ENCODE data around the gene KCNJ10.

The KCNJ10 gene

DNA sequence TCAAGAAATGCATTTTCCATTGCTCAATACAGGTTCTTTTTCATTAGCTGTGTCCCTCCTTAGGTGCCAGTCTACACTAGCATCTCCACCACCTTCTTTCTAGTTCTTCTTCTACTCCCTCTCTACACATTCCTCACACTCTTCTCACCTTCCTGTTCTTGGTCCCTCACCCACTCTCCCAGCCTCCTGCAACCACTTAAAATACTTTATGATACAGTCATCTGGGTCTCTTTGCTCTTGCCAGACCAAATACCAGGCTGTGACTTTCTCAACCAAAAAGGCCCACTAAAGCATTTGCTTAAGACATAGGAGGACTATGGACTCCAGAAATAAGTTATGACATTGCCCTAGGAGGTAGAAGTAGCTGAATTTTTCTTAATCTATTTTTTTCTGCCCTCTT is 73.3 kb downstream of the KCNJ10 start:
- no peak overlapping the region for H3K4me3 ChIP-seq (replicated peaks; ENCODE audit: insufficient read depth, low read length)
- no peak for TF ChIP-seq SPI1 (IDR thresholded peaks at IDR 0.05; ENCODE audit: borderline replicate concordance, low read depth)
- TF ChIP-seq, protein P1, sequence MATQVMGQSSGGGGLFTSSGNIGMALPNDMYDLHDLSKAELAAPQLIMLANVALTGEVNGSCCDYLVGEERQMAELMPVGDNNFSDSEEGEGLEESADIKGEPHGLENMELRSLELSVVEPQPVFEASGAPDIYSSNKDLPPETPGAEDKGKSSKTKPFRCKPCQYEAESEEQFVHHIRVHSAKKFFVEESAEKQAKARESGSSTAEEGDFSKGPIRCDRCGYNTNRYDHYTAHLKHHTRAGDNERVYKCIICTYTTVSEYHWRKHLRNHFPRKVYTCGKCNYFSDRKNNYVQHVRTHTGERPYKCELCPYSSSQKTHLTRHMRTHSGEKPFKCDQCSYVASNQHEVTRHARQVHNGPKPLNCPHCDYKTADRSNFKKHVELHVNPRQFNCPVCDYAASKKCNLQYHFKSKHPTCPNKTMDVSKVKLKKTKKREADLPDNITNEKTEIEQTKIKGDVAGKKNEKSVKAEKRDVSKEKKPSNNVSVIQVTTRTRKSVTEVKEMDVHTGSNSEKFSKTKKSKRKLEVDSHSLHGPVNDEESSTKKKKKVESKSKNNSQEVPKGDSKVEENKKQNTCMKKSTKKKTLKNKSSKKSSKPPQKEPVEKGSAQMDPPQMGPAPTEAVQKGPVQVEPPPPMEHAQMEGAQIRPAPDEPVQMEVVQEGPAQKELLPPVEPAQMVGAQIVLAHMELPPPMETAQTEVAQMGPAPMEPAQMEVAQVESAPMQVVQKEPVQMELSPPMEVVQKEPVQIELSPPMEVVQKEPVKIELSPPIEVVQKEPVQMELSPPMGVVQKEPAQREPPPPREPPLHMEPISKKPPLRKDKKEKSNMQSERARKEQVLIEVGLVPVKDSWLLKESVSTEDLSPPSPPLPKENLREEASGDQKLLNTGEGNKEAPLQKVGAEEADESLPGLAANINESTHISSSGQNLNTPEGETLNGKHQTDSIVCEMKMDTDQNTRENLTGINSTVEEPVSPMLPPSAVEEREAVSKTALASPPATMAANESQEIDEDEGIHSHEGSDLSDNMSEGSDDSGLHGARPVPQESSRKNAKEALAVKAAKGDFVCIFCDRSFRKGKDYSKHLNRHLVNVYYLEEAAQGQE (IDR thresholded peaks at IDR 0.05; ENCODE audit: insufficient replicate concordance, low read depth), result no peak
- TF ChIP-seq GABPA (IDR thresholded peaks at IDR 0.05; ENCODE audit: low read depth), result no peak
- no peak for TF ChIP-seq POLR2AphosphoS5 (IDR thresholded peaks at IDR 0.05; ENCODE audit: low read depth)
- TF ChIP-seq, protein P2, sequence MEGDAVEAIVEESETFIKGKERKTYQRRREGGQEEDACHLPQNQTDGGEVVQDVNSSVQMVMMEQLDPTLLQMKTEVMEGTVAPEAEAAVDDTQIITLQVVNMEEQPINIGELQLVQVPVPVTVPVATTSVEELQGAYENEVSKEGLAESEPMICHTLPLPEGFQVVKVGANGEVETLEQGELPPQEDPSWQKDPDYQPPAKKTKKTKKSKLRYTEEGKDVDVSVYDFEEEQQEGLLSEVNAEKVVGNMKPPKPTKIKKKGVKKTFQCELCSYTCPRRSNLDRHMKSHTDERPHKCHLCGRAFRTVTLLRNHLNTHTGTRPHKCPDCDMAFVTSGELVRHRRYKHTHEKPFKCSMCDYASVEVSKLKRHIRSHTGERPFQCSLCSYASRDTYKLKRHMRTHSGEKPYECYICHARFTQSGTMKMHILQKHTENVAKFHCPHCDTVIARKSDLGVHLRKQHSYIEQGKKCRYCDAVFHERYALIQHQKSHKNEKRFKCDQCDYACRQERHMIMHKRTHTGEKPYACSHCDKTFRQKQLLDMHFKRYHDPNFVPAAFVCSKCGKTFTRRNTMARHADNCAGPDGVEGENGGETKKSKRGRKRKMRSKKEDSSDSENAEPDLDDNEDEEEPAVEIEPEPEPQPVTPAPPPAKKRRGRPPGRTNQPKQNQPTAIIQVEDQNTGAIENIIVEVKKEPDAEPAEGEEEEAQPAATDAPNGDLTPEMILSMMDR (IDR thresholded peaks at IDR 0.05; ENCODE audit: insufficient read depth, low read length), result no peak
- DNase-seq (ENCODE audit: low read depth in 1 of 2, low spot score in 1 of 2), result no peak

DNA sequence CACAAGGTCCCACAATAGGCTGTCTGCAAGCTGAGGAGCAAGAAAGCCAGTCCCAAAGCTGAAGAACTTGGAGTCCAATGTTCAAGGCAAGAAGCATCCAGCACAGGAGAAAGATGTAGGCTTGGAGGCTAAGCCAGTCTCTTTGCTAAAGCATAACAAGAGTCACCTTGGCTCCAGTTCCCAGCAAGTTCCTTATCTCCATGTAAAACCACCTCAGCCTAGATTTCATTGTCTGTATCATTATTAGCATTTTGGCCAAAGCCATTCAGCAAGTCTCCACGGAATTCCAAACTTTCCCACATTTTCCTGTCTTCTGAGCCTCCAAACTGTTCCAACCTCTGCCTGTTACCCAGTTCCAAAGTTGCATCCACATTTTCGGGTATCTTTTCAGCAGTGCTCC is 75.1 kb downstream of the KCNJ10 start:
- H3K27me3 ChIP-seq (ENCODE audit: insufficient read depth, poor library complexity, severe bottlenecking), result peaks cover 7% of the 10 kb centered on the region
- TF ChIP-seq, protein P2 (IDR thresholded peaks at IDR 0.05; ENCODE audit: insufficient read depth, low read length), result no peak
- TF ChIP-seq GABPA (IDR thresholded peaks at IDR 0.05; ENCODE audit: low read depth) (no peak), SPI1 (IDR thresholded peaks at IDR 0.05; ENCODE audit: borderline replicate concordance, low read depth) (no peak), POLR2AphosphoS5 (IDR thresholded peaks at IDR 0.05; ENCODE audit: low read depth) (no peak)
- TF ChIP-seq, protein P1 (IDR thresholded peaks at IDR 0.05; ENCODE audit: insufficient replicate concordance, low read depth), result no peak
- no peak overlapping the region for H3K27ac ChIP-seq (replicated peaks)
- no peak overlapping the region for H3K4me3 ChIP-seq (replicated peaks; ENCODE audit: insufficient read depth, low read length)
- no peak for DNase-seq (ENCODE audit: low read depth in 1 of 2, low spot score in 1 of 2)

More for the DNA sequence above, 73.3 kb downstream of the KCNJ10 start:
- H3K27me3 ChIP-seq (ENCODE audit: insufficient read depth, poor library complexity, severe bottlenecking), result peaks cover 14% of the 10 kb centered on the region
- H3K27ac ChIP-seq (replicated peaks), result no peak overlapping the region

DNA sequence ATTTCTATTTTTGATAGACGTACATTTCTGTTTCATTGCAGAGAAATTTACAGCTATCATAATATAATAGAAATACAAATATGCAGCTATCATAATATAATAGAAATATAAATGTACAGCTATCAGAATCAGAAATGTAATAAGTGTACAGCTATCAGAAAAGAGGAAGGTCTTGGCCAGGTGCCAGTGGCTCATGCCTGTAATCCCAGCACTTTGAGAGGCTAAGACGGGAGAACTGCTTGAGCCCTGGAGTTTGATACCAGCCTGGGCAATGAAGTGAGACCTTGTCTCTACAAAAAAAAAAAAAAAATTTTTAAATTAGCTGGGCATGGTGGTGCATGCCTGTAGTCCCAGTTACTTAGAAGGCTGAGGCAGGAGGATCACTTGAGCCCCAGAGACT is 76.0 kb downstream of the KCNJ10 start:
- no peak for DNase-seq (ENCODE audit: low read depth in 1 of 2, low spot score in 1 of 2)
- Histone ChIP-seq H3K4me3 (replicated peaks; ENCODE audit: insufficient read depth, low read length) (no peak overlapping the region), H3K27ac (replicated peaks) (no peak overlapping the region), H3K27me3 (ENCODE audit: insufficient read depth, poor library complexity, severe bottlenecking) (peaks cover 2% of the 10 kb centered on the region)
- TF ChIP-seq SPI1 (IDR thresholded peaks at IDR 0.05; ENCODE audit: borderline replicate concordance, low read depth), result no peak
- TF ChIP-seq, protein P2 (IDR thresholded peaks at IDR 0.05; ENCODE audit: insufficient read depth, low read length), result no peak
- TF ChIP-seq GABPA (IDR thresholded peaks at IDR 0.05; ENCODE audit: low read depth), result no peak
- TF ChIP-seq, protein P1 (IDR thresholded peaks at IDR 0.05; ENCODE audit: insufficient replicate concordance, low read depth), result no peak
- no peak for TF ChIP-seq POLR2AphosphoS5 (IDR thresholded peaks at IDR 0.05; ENCODE audit: low read depth)
